SU-DHL-6 (cell line): ENCODE data around the gene ASB13.

Experiments
- CTCF ChIP-seq: fragments of 200-600 bp; sonication (generic); IDR thresholded peaks from one replicate; pipeline ENCODE4 v1.5.1; 2017; ENCODE audit warnings: antibody characterized with exemption, mild to moderate bottlenecking, low read length, moderate library complexity; ENCODE audit not compliant: insufficient read depth, poor library complexity, severe bottlenecking
- EZH2phosphoT487 ChIP-seq: fragments of 200-600 bp; sonication (generic), shearing (Covaris generic); conservative IDR thresholded peaks from 2 replicates; pipeline ENCODE4 v1.6.1; 2018; ENCODE audit warnings: mild to moderate bottlenecking, antibody characterized with exemption, low read length, moderate library complexity, mixed read lengths

GRCh38 chr10:5694573-5694972 is 28.2 kb upstream of the ASB13 start:
- no peak for TF ChIP-seq CTCF
- no peak for TF ChIP-seq EZH2phosphoT487
